GM21381 (cell line): ENCODE data around the gene ADGRB3.

Experiments
- ATAC-seq: cut with Tn5 transposase; IDR thresholded peaks from one replicate; pipeline ENCODE4 v1.9.1; 2021; ENCODE audit warnings: mild to moderate bottlenecking, moderate library complexity; ENCODE audit not compliant: unreplicated experiment

ADGRB3 gene

DNA sequence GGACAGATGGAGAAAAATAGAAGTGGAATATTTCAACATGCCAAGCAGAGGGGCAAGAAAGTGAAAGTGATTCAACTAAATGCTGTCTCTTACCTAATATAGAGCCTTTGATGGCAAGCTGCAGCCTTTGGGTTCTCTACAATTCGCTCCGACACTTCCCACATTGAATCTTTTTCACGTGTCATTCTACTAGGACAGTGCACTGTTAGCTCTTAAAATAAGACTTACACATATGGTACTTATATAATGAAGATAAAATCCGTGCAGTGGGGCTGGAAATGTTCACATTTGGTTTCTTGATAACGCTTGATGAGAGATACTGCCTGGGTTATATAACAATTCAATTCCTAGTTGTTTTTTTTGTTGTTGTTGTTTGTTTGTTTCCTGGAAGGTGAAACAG, 659.3 kb downstream of the ADGRB3 start:
- no peak for ATAC-seq

DNA sequence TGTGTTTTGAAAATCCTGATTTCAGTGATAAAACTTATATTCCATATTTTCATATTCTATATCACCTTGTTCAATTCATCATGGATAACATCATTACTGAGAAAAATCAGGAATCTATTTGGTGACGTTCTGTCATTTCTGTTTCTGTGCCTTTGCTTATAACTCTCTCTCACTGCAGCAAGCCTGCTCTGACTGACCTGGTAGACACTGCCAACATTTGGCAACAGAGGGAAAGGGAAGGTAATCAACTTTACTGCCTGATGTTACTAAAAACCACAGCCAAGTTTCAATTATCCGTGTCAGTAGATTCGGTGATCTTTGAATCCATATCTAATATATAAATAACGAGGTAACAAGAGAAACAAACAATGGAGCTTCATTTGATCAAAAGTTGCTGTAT, 659.8 kb downstream of the ADGRB3 start:
- no peak for ATAC-seq

DNA sequence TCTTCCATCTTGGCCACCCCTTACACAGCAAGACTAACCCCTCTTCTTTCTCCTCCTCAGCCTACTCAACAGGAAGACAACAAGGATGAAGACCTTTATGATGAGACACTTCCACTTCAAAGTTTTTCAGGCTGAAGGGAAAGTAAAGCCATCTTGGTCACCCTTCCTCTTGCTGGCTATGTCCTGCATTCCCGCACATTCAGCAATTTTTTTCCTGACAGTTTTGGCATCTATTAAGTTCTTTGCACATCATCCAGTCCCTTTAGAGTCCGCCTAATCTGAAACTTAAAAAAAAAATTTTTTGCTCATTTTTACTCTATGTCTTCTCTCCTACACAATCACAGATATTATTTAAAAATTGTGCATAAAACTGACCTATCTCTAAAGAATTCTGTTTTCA, 668.3 kb downstream of the ADGRB3 start:
- no peak for ATAC-seq

DNA sequence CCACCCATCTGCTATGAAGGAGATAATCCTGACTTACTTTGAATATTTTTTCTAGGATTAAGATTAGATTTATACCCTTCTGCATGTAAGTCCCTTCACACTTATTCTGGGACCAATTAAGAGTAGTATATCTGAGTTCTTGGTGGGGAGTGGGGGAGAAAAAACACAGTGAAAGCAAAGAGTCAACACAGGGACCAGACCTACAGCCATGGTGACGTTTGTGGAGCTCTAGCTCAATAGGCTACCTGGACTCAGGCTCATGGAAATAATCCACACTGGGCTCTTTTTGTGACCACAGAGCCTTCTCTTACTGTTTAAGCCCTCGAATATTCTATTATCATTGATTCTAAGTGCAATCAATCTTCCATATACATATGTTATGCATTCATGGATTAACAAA, 670.4 kb downstream of the ADGRB3 start:
- ATAC-seq: no peak

DNA sequence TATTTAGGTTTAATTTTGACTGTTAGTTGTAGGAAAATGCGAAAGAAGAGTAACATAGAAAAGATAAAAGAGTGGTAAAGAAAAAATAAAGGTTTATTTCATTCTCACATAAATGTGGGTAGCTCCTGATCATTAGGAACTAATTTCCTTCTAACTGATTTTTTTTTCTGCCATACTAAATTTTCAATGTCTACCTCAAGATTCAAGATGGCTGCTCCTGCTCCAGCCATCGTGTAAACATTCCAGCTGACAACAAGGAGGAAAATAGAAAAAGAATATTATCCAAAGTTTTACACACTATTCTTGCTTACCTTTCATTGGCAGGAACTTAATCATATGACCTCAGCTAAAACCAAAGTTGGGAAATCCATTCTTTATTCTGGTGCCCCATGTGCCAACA, 673.5 kb downstream of the ADGRB3 start:
- ATAC-seq: no peak

DNA sequence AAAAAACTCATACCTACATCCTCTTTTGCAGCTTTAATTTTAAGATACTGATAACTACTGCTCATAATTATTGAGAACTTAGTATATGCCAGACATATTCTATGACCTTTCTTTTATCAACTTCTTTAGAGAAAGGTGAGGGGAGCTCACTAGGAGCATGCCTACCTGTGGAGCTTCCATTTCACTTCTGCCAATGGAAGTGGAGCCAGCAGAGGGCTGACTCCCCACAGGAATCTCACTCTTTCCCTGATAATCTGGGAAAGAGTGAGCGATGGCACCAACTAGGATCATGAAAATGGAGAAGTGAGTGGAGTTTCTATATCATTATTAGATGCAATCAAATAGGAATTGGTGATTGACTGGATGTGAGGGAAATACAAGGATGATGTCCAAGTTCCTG, 676.8 kb downstream of the ADGRB3 start:
- ATAC-seq: no peak

DNA sequence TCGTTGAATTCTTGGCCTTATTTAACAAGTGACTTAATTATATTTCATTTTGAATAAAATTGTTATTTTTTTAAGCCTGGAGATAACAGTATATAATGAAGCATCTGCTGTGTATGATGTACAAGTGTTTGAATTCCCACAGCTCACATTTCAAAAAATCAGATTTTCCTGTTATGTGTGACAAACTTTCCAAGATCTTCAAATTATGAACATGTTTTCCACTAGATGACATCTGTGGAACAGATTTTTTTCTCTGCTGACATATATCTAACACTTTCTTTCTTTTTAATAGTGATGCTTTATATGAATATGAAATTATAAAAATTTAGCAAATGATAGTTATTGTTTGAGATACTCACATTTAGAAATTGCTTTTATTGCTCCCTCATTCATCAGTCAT, 678.9 kb downstream of the ADGRB3 start:
- no peak for ATAC-seq

DNA sequence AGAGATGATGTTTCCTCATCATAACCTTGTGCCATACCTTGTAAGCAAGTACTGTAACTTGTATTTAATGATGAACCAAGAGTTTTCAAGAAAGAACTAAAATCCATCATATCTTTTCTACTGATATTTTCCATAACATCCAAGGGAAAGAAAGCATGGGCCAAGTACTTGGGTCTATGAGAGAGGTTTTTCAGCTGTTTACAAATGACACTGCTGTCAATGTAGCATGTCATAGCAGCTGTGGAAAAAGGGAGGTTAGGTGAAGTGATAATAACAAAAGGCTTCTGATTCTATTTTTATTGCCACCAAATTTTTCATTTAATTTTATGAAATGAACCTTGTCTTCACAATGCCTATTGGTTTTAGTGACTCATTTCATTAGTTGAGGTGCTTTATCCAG, 679.4 kb downstream of the ADGRB3 start:
- ATAC-seq: no peak

DNA sequence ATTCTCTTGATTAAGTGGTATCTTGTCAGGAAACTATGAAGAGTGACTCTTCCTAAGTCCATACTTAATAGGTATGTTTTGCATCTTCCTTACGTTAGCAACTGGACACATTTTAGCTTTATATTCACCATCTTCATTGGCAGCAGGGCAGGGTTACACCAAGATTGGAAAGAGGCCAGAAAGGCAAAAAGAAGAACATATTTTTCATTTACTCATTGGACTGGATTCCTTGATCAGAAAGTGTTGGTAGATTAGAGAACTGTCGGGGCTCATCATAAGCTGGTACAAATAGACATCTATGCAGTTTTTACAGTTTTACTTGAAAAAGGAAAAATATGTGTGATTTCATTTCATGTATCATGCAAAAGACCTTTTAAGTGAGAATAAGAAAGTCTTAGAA, 696.8 kb downstream of the ADGRB3 start:
- ATAC-seq: no peak

DNA sequence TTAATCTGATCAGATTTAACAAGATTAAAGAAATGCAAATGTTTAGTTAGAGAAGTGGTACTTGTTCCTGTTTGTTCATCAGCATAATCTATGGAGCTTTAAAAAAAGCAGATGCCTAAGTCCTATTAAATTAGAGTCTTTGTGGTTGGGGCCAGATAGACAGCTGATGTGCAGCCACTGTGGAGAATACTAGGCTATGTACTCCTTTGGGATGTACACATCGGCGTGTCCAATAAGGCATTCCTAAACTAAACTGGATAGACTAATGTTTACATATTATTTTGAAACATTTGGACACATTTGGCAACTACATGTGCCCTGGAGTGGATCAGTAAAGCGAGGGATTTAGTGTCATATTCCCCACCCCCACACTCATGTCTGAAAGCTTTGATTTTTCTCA, 702.2 kb downstream of the ADGRB3 start:
- no peak for ATAC-seq

DNA sequence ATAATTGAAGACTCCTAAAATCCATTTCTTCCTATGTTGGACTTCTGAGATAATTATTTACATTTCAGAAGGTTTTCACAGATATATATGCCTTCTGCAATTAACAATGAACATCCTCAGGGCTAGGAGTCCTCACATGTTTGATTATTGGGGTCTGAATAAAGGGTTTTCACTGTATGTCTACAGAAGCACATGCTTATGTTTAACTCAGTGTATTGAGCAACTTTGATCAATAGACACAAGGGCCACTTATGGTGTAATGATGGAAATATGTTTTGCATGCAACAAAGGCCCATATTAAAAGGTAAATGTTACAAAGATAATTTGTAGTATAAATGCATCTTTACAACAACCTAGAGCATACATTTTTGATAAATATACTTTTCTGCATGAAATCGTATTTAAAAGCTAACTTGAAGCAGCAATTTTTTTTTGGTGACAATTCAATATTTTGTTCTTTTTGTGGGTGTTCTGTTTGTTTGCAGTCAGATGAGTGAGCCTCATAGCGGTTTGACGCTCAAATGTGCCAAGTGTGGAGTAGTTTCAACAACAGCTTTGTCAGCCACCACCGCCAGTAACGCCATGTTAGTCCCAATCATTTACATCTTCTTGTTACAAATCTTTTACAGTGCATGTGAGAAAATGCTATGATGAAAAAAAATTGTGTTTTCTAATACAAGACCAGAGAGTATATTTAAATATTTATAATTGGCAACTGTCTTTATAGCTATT, 703.5 kb downstream of the ADGRB3 start:
- no peak for ATAC-seq

DNA sequence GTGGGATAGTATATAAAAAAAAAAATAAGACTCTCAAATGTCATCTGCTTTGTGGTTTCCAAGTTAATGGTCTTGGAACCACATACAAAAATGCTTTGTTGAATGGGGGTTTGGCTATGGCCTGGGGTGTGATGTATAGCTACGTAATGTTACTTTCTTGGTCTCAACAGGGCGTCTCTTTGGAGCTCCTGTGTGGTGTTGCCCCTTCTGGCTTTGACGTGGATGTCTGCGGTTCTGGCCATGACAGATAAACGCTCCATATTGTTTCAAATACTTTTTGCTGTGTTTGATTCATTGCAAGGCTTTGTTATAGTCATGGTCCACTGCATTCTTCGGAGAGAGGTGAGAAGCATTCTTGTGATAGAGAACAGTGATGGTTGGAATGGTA, 704.1 kb downstream of the ADGRB3 start:
- ATAC-seq: no peak

DNA sequence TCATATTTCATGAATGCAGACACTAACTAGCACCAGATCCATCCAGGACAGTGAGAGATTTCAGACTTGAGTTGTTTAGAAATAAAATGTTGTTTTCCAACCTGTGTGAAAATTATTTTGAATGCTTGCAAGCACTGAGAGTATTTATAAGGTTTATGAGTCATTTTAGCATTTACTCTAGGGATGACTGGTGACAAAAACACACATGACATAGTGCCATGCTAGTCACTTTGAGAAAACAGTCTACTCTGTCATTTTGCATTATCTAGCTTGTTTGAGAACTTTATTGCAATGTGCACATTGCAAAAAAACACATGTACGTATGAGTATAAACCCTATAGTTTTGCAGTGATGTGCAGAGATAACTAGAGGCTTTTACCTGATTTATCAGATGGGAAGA, 705.1 kb downstream of the ADGRB3 start:
- no peak for ATAC-seq

DNA sequence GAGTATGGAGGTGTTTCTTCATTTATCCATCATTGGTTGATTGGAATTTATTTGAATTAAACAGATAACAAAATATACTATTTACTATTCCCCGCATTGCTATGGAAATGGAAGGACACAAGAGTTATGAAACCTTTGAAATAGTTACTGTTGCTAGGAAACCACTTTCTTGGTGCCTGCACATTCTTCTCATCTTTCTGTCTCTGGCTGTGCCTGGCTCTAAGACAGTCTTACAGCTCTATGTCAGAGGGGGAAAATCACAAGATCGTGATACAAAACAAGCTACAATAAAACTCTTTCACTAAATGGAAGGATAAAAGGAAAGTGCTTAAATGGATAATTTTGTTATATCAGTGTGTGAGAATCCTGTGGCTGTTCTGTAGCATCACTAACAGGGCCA, 708.8 kb downstream of the ADGRB3 start:
- ATAC-seq: no peak

DNA sequence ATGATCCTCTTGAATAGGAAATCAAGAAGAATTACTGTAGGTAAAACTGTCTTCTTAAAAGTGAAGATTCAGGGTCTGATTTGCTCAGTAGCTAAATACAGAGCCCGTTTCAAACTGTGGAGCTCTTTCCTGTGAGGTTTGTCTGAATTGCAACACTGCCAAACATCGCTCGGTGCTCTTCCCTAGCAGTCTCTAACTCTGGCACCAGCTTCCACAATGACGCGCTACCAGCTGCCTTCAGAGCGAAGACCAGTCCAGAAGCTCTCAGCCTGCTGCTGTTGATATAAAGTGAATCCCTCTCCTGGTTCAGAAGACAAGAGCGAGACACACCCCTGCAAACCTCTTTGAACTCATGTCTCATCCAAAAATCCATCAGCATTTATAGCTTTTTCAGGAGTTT, 714.7 kb downstream of the ADGRB3 start:
- ATAC-seq: no peak

DNA sequence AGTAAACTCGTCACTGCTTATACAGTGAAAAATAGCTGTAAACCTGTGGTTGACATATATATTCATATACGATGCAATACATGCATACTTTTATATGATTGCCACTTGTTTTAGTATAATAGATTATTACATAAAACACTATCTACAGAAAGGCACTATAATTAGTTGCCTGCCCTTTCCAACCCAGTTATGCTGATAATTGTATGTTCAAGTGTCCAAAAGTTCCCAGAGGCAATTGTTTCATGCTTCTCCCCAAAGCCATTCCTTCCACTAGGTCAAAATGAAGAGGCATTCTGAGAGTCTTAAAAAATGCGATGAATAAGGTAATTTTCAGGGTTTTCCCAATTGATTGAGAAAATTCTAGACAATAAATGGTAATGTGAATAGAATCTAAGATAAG, 727.1 kb downstream of the ADGRB3 start:
- ATAC-seq: no peak

DNA sequence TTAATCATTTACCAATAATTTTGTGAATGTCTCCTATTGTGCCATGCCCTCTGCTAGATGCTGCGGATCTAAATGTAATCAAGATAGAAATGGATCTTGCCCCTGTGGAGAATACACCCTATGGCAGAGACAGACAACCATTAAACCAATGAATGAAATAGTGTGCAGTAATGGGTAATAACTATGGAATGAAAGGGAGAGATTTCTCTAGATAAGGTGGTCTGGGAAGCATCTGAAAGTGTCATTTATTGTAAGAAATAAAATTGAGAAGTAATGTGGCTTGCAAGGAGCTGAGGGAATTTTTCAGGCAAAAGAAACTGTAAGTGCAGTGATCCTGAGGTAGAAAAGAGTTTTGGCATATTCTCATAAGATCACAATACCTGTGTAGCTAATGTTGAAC, 731.7 kb downstream of the ADGRB3 start:
- no peak for ATAC-seq

DNA sequence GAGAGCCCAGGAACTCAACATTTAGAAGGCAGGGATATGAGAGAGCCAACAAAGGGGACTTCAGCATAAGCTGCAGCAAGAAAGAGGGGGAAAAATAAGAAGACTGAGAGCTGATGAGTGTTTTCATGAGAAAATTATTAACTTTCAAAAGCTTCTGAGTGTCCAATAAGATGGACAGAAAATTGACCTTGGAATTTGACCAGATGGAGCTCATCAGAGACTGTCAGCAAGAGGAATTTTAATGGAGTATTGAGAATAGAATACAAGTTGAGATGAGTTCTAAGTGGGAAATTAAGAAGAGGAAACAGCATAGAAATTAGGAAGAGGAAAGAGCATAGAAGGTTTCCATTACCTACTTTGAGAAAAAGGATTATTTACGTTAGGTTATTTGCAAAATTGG, 733.5 kb downstream of the ADGRB3 start:
- ATAC-seq: no peak

DNA sequence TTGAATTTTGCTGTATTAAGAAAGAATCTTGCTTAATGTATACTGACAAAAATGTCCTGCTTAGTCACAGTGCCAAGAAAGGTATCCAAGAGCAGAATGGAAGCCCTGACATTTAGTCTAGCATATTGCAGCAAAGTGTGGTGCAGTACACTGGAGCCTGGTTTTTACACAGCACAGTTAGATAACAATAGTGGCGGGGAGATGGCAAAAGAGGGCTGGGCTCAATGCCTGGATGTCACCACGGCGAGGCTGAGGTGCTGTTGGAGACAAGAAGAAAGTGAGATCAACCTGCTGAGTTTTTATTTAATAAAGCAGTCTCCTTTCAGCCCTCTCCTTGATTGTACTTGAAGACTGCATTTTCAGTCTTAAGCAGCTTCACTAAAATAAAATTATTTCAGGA, 735.7 kb downstream of the ADGRB3 start:
- ATAC-seq: no peak

DNA sequence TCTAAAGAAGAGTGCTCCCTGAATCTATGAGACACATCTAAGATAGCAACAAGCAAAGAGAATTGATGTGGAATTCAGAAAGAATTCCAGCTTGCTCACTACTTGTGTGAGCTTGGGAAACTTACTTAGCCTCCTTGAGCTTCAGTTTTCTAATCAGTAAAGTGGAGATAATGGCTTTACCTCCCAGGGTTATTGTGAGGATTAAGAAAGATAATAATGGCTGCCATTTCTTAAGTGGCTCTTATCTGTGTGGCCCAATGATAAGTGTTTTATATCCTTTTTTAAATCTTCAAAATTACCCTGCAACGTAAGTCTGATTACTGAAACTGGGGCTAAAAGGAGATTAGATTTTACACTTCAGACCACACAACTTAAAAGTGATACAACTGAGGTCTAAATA, 743.2 kb downstream of the ADGRB3 start:
- no peak for ATAC-seq

DNA sequence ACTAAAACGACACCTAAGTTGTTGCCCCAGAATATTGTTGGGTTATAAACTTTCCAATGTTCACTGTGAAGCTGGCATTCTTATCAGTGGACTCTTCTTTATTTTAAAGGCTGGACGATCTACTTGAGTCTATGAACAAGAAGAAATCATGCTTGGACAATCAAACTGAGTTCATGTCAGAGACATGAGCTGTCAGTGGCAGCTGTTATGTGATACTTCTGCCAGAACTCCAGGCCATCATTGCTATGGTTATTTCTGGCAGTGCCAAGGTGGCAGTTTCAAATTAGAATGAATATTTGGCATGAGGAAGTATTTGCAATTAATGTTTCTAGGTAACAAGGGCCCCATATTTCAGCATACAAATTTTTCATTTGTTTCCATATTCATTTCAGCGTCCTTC, 744.4 kb downstream of the ADGRB3 start:
- ATAC-seq: no peak

DNA sequence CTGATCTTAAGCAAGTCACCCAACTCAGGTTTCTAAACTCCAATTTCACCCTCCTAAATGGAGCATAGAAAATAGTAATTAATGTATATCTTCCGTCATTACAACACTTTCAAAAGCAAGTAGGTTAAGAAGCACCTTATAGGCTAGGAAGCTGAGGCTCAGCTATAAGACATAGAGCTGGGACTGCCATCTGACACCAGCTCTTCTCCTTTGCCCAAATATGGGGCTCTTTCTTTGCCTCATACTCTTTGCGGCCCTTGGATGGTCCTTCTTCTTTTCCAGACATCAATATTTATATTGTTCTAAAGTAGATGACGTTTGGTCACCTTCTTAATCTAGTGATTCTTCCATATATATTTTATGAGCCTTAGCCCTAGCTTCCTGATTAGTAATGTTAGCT, 748.5 kb downstream of the ADGRB3 start:
- ATAC-seq: no peak

DNA sequence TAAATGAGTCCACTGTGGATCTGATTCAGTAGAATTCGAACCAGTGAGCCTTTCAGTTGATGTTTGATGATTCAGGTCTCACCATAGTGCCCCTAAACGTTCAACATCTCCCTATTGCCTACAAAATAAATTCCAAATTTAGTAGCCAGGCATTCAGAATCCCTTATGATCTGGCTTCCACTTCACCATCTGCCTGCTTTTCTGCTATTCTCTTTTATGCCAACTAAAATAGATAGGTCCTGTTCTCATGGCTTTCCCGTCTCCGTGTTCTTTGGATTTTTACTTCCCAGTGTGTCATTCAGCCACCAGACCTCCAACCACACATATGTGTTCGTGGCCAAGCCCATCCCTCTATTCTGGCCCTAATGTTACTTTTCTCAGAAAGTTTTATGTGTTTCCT, 751.3 kb downstream of the ADGRB3 start:
- ATAC-seq: no peak

DNA sequence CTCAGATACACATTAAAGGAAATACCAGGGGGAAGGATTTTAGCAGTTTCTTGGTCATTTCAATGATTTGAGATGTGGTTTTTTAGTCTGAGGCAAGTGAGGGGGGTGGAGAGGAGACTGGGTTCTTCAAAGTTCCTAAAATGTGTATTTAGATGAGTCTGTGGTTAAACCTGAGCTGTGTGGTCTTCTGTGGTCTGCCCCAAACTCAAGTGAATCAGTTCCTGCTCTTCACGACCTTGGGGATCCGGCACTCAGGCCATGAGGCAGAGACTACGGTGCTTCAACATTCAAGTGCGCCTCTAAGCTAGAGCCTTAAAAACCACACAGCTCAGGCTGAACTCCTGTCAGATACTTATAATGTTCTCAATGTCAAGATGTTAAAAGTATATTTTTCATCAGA, 755.0 kb downstream of the ADGRB3 start:
- no peak for ATAC-seq
